Thoracic aorta (tissue), 2 donors: ENCODE data around the gene CELF1. TPM values are rescaled to one million over a fixed set of nuclear protein-coding genes. Genes with fewer than 3 reads are reported as not detected.
"Not testable (repeated sequence)": the region's sequence is repeated elsewhere in the genome, so short reads cannot be mapped to it uniquely, and the experiment has no call there.

Source experiments
- ATAC-seq: fragments of 150-250 bp; one replicate; pipeline ENCODE4 v1.8.0; 2017; ENCODE audit warnings: low read depth; ENCODE audit not compliant: insufficient number of reproducible peaks, low FRiP score
- DNase-seq: peaks from one replicate; pipeline ENCODE4 v3.0.0-alpha.2; 2020; ENCODE audit warnings: low spot score
- H3K27ac ChIP-seq, 2 donors: fragments of 200-600 bp; sonication (generic); 1 replicate in 1 of 2; 2 replicates in 1 of 2; pipeline ENCODE4 v1.5.1; 2016; ENCODE audit warnings: mild to moderate bottlenecking in 2 of 2, moderate library complexity in 2 of 2
- H3K27me3 ChIP-seq: fragments of 200-600 bp; sonication (generic); replicated peaks from 2 replicates; pipeline ENCODE4 v1.6.0; 2016; ENCODE audit warnings: mild to moderate bottlenecking; ENCODE audit not compliant: insufficient read depth
- H3K36me3 ChIP-seq: fragments of 200-600 bp; sonication (generic); one replicate; pipeline ENCODE4 v1.5.1; 2016
- H3K4me1 ChIP-seq, 2 donors: fragments of 200-600 bp; sonication (generic); 1 replicate in 1 of 2; 2 replicates in 1 of 2; pipeline versions ENCODE4 v1.5.1 to v1.6.0; 2016; ENCODE audit warnings: low read depth in 2 of 2, mild to moderate bottlenecking in 1 of 2; ENCODE audit not compliant: control insufficient read depth in 1 of 2
- H3K4me3 ChIP-seq: fragments of 200-600 bp; sonication (generic); 2 replicates; pipeline ENCODE4 v1.5.1; 2016; ENCODE audit warnings: mild to moderate bottlenecking
- H3K9me3 ChIP-seq: fragments of 200-600 bp; sonication (generic); 2 replicates; pipeline ENCODE4 v1.5.1; 2016
- CTCF ChIP-seq: fragments of 200-600 bp; sonication (generic); IDR thresholded peaks from one replicate; pipeline ENCODE4 v1.5.1; 2019; ENCODE audit warnings: antibody characterized with exemption
- total RNA-seq, 2 donors: library from RNA; depleted of rRNA; stranded (reverse); fragments of >200 nt; gene quantifications; one replicate each; pipeline versions ENCODE4 v1.1.0 to v1.2.3, GENCODE V29; 2016

The CELF1 gene
- total RNA-seq, 2 donors from 2014 or later: 112 to 114 TPM

DNA sequence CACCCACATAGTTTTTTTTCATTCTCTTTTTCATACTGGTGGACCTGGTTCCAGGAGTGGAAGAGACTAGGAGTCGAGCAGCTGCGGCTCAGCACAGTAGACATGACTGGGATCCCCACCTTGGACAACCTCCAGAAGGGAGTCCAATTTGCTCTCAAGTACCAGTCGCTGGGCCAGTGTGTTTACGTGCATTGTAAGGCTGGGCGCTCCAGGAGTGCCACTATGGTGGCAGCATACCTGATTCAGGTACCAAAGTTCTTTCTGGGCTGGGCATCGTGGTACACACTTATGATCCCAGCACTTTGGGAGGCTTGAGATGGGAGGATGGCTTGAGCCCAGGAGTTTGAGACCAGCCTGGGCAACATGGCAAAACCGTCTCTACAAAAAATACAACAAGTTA lies 16.7 kb upstream of the CELF1 start:
- Histone ChIP-seq H3K4me3 (no peak overlapping the region), H3K27me3 (no peaks in the 10 kb centered on the region), H3K9me3 (no peaks in the 10 kb centered on the region), H3K27ac (no peak overlapping the region), H3K36me3 (peaks cover 20% of the 10 kb centered on the region), H3K4me1 (peaks cover 3 to 20% of the 10 kb centered on the region in 2 donors)
- no peak for TF ChIP-seq CTCF
- DNase-seq (no peak), ATAC-seq (no peak)

DNA sequence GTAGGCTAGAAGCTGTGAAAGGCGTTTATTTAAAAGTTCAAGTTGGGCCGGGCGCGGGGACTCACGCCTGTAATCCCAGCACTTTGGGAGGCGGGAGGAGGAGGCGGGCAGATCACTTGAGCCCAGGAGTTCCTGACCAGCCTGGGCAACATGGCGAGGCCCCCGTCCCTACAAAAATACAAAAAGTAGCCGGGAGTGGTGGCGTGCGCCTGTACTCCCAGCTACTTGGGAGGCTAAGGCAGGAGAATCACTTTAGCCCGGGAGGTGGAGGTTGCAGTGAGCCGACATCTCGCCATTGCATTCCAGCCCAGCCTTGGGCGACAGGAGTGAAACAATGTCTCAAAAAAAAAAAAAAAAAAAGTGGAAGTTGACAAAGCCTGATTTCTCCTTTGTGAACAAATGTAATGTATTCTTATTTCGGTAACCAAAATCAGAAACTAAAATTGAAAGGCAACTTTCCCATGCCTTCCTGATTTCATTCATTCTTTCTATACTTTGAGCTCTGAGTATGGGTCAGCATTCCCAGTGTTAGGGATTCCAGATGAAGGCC lies 13.3 kb upstream of the CELF1 start:
- Histone ChIP-seq H3K36me3 (no peaks in the 10 kb centered on the region), H3K4me1 (peaks cover 3 to 25% of the 10 kb centered on the region in 2 donors), H3K27me3 (no peaks in the 10 kb centered on the region), H3K9me3 (no peaks in the 10 kb centered on the region), H3K4me3 (peak overlapping the region; percentile 98), H3K27ac (peak overlapping the region; percentile 39 to 67)
- TF ChIP-seq CTCF: no peak
- ATAC-seq (no peak), DNase-seq (no peak)

- Histone ChIP-seq H3K36me3 (no peaks in the 10 kb centered on the region), H3K27me3 (no peaks in the 10 kb centered on the region)
- no peak for TF ChIP-seq CTCF
These were observed 12.6 kb upstream of the CELF1 start, which contains the start of gene PTPMT1 for GRCh38 chr11:47565340-47566148. PTPMT1 (plus strand) TSS chr11:47565599; CDS start chr11:47565623, 24 bp downstream.

DNA sequence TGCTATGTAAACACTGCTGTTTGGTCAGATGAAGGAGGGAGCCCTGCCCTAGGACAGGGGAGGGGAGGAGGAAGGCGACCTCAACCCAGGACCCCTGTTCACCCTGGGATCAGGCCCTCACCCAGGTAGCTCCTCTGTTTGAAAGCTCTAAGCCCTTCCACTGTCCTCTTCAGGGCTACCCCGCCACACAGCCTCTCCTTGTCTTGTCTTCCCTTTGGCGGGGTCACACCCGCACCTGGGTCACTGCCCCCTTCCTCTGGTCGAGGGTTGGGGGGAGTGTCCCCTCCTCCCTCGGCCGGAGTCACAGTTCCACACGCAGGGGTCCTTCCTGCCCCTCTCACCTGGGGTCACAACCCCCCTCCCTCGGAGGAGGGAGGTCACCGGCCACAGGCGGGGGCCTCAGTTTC lies 12.0 kb upstream of the CELF1 start:
- H3K27me3 ChIP-seq: no peaks in the 10 kb centered on the region
- H3K4me3 ChIP-seq: peak overlapping the region; percentile 98
- peaks cover 3 to 25% of the 10 kb centered on the region in 2 donors for H3K4me1 ChIP-seq
- H3K36me3 ChIP-seq: no peaks in the 10 kb centered on the region
- peak overlapping the region; percentile 39 to 67 for H3K27ac ChIP-seq
- DNase-seq: no peak
- no peaks in the 10 kb centered on the region for H3K9me3 ChIP-seq
- ATAC-seq: no peak
- TF ChIP-seq CTCF: no peak

More at GRCh38 chr11:47565340-47566148, 12.6 kb upstream of the CELF1 start, which contains the start of gene PTPMT1:
- Histone ChIP-seq H3K9me3 (no peaks in the 10 kb centered on the region), H3K4me1 (peaks cover 3 to 25% of the 10 kb centered on the region in 2 donors), H3K4me3 (peak within 1 kb of the TSS; percentile 98), H3K27ac (peak within 1 kb of the TSS; percentile 39 to 67)
- DNase-seq (no peak), ATAC-seq (peak; percentile 70)

- H3K27me3 ChIP-seq, H3K27ac ChIP-seq, H3K4me3 ChIP-seq, H3K36me3 ChIP-seq, DNase-seq, H3K9me3 ChIP-seq, ATAC-seq: not testable (repeated sequence)
- H3K4me1 ChIP-seq: peaks cover 3 to 25% of the 10 kb centered on the region in 2 donors
These were observed 11.4 kb upstream of the CELF1 start for GRCh38 chr11:47564366-47564765.

DNA sequence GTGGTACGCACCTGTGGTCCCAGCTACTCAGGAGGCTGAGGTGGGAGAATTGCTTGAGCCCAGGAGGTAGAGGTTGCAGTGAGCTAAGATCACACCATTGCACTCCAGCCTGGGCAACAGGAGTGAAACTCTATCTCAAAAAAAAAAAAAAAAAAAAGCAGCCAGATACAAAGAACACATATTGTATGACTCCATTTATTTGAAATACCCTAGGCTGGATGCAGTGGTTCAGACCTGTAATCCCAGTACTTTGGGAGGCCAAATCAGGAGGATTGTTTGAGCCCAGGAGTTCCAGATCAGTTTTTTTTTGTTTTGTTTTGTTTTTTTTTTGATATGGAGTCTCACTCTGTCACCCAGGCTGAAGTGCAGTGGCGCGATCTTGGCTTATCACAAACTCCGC lies 9.5 kb upstream of the CELF1 start:
- peaks cover 3 to 25% of the 10 kb centered on the region in 2 donors for H3K4me1 ChIP-seq
- not testable (repeated sequence) for H3K27me3 ChIP-seq, H3K27ac ChIP-seq, ATAC-seq, DNase-seq, H3K9me3 ChIP-seq, H3K4me3 ChIP-seq, H3K36me3 ChIP-seq
